ENCODE measurements around the gene VANGL1.
A peak's percentile ranks its signal among the peaks of the same experiment; 100 is the strongest.
"Not testable (repeated sequence)": the region's sequence is repeated elsewhere in the genome, so short reads cannot be mapped to it uniquely, and the experiment has no call there.

The VANGL1 gene

GRCh38 chr1:115641762-115642167 is at the start of gene VANGL1:
Gene VANGL1 (plus strand): TSS chr1:115641970. CDS start chr1:115651414, 9,444 bp downstream.
- no peak for DNase-seq

GRCh38 chr1:115592264-115592663 is 49.5 kb upstream of the VANGL1 start:
- no peak for DNase-seq

- DNase-seq: no peak
Measured at GRCh38 chr1:115593365-115594259, 48.2 kb upstream of the VANGL1 start.

GRCh38 chr1:115594600-115594999 is 47.2 kb upstream of the VANGL1 start:
- no peak for DNase-seq

GRCh38 chr1:115595279-115596079 is 46.3 kb upstream of the VANGL1 start:
- peak; percentile 41 for DNase-seq

- DNase-seq: no peak
Measured at GRCh38 chr1:115596080-115596780, 45.5 kb upstream of the VANGL1 start.

GRCh38 chr1:115604508-115604907 is 37.3 kb upstream of the VANGL1 start:
- no peak for DNase-seq

- no peak for DNase-seq
Measured at GRCh38 chr1:115606305-115606704, 35.5 kb upstream of the VANGL1 start.

- no peak for DNase-seq
Measured at GRCh38 chr1:115609021-115609420, 32.7 kb upstream of the VANGL1 start.

GRCh38 chr1:115613767-115614166 is 28.0 kb upstream of the VANGL1 start:
- DNase-seq: no peak

GRCh38 chr1:115620453-115620852 is 21.3 kb upstream of the VANGL1 start:
- no peak for DNase-seq

- DNase-seq: no peak
Measured at GRCh38 chr1:115620950-115621349, 20.8 kb upstream of the VANGL1 start.

GRCh38 chr1:115624859-115625258 is 16.9 kb upstream of the VANGL1 start:
- DNase-seq: no peak

GRCh38 chr1:115630342-115630741 is 11.4 kb upstream of the VANGL1 start:
- no peak for DNase-seq

- DNase-seq: no peak
Measured at GRCh38 chr1:115632251-115633026, 9.3 kb upstream of the VANGL1 start.

- DNase-seq: not testable (repeated sequence)
Measured at GRCh38 chr1:115633606-115634005, 8.2 kb upstream of the VANGL1 start.

- DNase-seq: not testable (repeated sequence)
Measured at GRCh38 chr1:115637247-115637646, 4.5 kb upstream of the VANGL1 start.

GRCh38 chr1:115640384-115640783 is 1.4 kb upstream of the VANGL1 start:
- DNase-seq: no peak

GRCh38 chr1:115642168-115643072 is 650 bp downstream of the VANGL1 start:
- DNase-seq: peak; percentile 45

GRCh38 chr1:115643225-115643624 is 1.5 kb downstream of the VANGL1 start:
- DNase-seq: no peak

GRCh38 chr1:115643666-115644065 is 1.9 kb downstream of the VANGL1 start:
- DNase-seq: no peak

Data from CD4-positive, alpha-beta T cell treated with Interleukin-15 for 1 hour (primary cell).